GM23248 (cell line): ENCODE data around the gene GREB1. TPM values are rescaled to one million over a fixed set of nuclear protein-coding genes. Genes with fewer than 3 reads are reported as not detected.

Source experiments
- DNase-seq: peaks from one replicate; pipeline ENCODE4 v3.0.0-alpha.2; 2015
- H2AFZ ChIP-seq: fragments of 200-600 bp; sonication (generic); 2 replicates; pipeline ENCODE4 v1.6.1; 2016; ENCODE audit warnings: antibody characterized with exemption
- H3F3A ChIP-seq: fragments of 200-600 bp; sonication (generic); 2 replicates; pipeline ENCODE4 v1.6.1; 2016; ENCODE audit warnings: mild to moderate bottlenecking, antibody characterized with exemption, mixed run types; ENCODE audit not compliant: insufficient read depth
- H3K27ac ChIP-seq: fragments of 200-600 bp; sonication (generic); 2 replicates; pipeline ENCODE4 v1.5.1; 2016; ENCODE audit warnings: mild to moderate bottlenecking
- H3K27me3 ChIP-seq: fragments of 200-600 bp; sonication (generic); replicated peaks from 2 replicates; pipeline ENCODE4 v1.6.1; 2016; ENCODE audit warnings: mild to moderate bottlenecking; ENCODE audit not compliant: insufficient read depth
- H3K36me3 ChIP-seq: fragments of 200-600 bp; sonication (generic); 2 replicates; pipeline ENCODE4 v1.6.1; 2016; ENCODE audit warnings: low read depth, mild to moderate bottlenecking
- H3K4me1 ChIP-seq: fragments of 200-600 bp; sonication (generic); 2 replicates; pipeline ENCODE4 v1.6.1; 2016; ENCODE audit warnings: mild to moderate bottlenecking; ENCODE audit not compliant: insufficient read depth
- H3K4me2 ChIP-seq: fragments of 200-600 bp; sonication (generic); one replicate; pipeline ENCODE4 v1.6.1; 2016; ENCODE audit warnings: mild to moderate bottlenecking; ENCODE audit not compliant: unreplicated experiment
- H3K4me3 ChIP-seq: fragments of 200-600 bp; sonication (generic); 2 replicates; pipeline ENCODE4 v1.5.1; 2016; ENCODE audit warnings: mild to moderate bottlenecking
- H3K79me2 ChIP-seq: fragments of 200-600 bp; sonication (generic); 2 replicates; pipeline ENCODE4 v1.6.1; 2016; ENCODE audit warnings: mild to moderate bottlenecking; ENCODE audit not compliant: insufficient read depth
- H3K9ac ChIP-seq: fragments of 200-600 bp; sonication (generic); 2 replicates; pipeline ENCODE4 v1.6.1; 2016; ENCODE audit warnings: mild to moderate bottlenecking
- H3K9me2 ChIP-seq: fragments of 200-600 bp; sonication (generic); 2 replicates; pipeline ENCODE4 v1.6.1; 2016; ENCODE audit warnings: mixed run types, mild to moderate bottlenecking, moderate library complexity; ENCODE audit not compliant: insufficient read depth
- H3K9me3 ChIP-seq: fragments of 200-600 bp; sonication (generic); one replicate; pipeline ENCODE4 v1.6.1; 2017; ENCODE audit warnings: low read depth
- H4K20me1 ChIP-seq: fragments of 200-600 bp; sonication (generic); 2 replicates; pipeline ENCODE4 v1.6.0; 2016; ENCODE audit not compliant: insufficient read depth
- EZH2 ChIP-seq: fragments of 200-600 bp; sonication (generic); IDR thresholded peaks from 2 replicates; pipeline ENCODE4 v1.6.1; 2018; ENCODE audit warnings: antibody characterized with exemption, mild to moderate bottlenecking; ENCODE audit not compliant: insufficient read depth, poor library complexity, severe bottlenecking
- EZH2phosphoT487 ChIP-seq: fragments of 200-600 bp; sonication (generic); IDR thresholded peaks from 2 replicates; pipeline ENCODE4 v1.6.1; 2018; ENCODE audit warnings: antibody characterized with exemption, moderate library complexity, mild to moderate bottlenecking, low read depth; ENCODE audit not compliant: insufficient read depth
- WGBS, 2 experiments: methylation state at CpG; one replicate each; pipeline ENCODE4 v1.1.6; 2015 to 2017; ENCODE audit warnings: low lambda C conversion rate in 2 of 2, low coverage in 1 of 2; ENCODE audit errors: missing lambda C conversion rate in 2 of 2; 5-methylcytosine and 5-hydroxymethylcytosine counted together
- in situ Hi-C: fragments of 300-500 bp; cut with MboI; formaldehyde crosslinking; loops from 2 replicates; pipeline ENCODE4 v1.15.0; 2020
- polyA plus RNA-seq: library from polyadenylated mRNA; unstranded; fragments of >200 nt; fragmentation: Nextera tagmentation; extraction: Ambion mirVana; gene quantifications from 2 replicates; pipeline ENCODE4 v1.2.1, GENCODE V29; 2016
- total RNA-seq: library from RNA; depleted of rRNA; stranded (reverse); fragments of >200 nt; shearing (Covaris generic); gene quantifications from 2 replicates; pipeline ENCODE4 v1.2.3, GENCODE V29; 2014

GREB1 gene
- total and polyA plus RNA-seq, 2 experiments from 2014 or later = not detected

DNA sequence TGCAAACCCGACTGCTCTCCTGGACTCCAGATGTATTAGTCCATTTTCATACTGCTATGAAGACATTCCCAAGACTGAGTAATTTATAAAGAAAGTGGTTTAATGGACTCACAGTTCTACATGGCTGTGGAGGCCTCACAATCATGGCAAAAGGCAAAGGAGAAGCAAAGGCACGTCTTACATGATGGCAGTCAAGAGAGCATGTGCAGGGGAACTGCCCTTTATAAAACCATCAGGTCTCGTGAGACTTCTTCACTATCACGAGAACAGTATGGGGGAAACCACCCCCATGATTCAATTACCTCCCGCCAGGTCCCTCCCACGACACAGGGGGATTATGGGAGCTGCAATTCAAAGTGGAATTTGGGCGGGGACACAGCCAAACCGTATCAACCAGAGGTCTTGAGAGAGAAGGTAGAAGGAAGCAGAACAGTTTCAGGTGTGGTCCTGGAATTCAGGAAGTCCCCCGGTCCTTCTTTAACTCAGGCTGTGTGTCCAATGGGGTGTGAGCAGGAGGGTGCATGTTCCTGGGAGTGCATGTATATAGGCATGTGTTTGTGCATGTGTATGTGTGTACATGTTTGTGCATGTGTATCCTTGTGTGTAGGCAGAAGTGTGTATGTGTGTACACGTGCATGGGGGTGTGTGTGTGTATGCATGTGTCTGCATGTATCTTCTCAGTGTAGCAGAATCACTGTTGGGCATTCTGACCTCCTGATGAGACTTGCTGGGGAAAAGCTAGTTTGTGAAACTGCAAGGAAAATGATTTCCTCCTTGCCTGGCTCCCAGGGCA lies 46.2 kb downstream of the GREB1 start:
- Histone ChIP-seq H3F3A (no peaks in the 10 kb centered on the region), H3K9ac (no peak overlapping the region), H3K4me1 (peaks cover 7% of the 10 kb centered on the region; the same call in 1 of the 2 replicates), H3K27me3 (no peaks in the 10 kb centered on the region), H3K9me3 (no peaks in the 10 kb centered on the region), H3K79me2 (no peaks in the 10 kb centered on the region), H3K4me2 (no peak overlapping the region), H3K9me2 (no peaks in the 10 kb centered on the region), H3K4me3 (no peak overlapping the region), H4K20me1 (no peaks in the 10 kb centered on the region), H3K36me3 (no peaks in the 10 kb centered on the region), H2AFZ (no peak overlapping the region), H3K27ac (no peak overlapping the region)
- no peak for TF ChIP-seq EZH2
- TF ChIP-seq EZH2phosphoT487 = no peak
- 79 to 81% methylated on average over 10 of the region's 10 CpGs for WGBS, 2 experiments
- DNase-seq = no peak
- in situ Hi-C loops = loop anchor here (5.0 to 10.0 kb wide), 3 partner anchors 103 to 745 kb away; a partner anchor contains a TSS

DNA sequence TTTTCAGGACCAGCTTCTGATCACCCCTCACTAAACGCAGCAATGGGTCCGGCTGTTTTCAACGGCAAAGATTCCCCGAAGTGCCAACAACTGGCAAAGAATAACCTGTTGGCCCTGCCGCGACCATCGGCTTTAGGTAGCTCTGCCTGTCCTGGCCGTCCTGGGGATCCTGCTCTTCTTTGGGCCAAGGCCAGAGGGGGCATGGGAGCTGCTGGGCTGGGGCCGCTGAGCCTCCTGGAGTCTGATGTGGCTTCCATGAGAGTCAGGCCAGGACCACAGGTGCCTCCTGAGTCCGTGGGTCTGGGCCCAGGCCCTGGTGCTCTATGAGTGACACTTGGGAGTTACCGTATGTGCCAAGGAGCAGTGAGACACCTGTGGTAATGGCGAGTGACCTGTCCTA lies 46.9 kb downstream of the GREB1 start:
- Histone ChIP-seq H3K9me3 (no peaks in the 10 kb centered on the region), H3K9ac (no peak overlapping the region), H3F3A (no peaks in the 10 kb centered on the region), H3K4me3 (no peak overlapping the region), H3K27ac (no peak overlapping the region), H3K4me2 (no peak overlapping the region), H4K20me1 (no peaks in the 10 kb centered on the region), H3K27me3 (no peaks in the 10 kb centered on the region), H3K36me3 (no peaks in the 10 kb centered on the region), H3K4me1 (peaks cover 7% of the 10 kb centered on the region; the same call in 1 of the 2 replicates), H3K79me2 (no peaks in the 10 kb centered on the region), H2AFZ (no peak overlapping the region), H3K9me2 (no peaks in the 10 kb centered on the region)
- no peak for DNase-seq
- TF ChIP-seq EZH2phosphoT487 (no peak), EZH2 (no peak)
- WGBS, 2 experiments = 77 to 82% methylated on average over 12 of the region's 12 CpGs
- in situ Hi-C loops = loop anchor here (5.0 to 10.0 kb wide), 3 partner anchors 103 to 746 kb away; a partner anchor contains a TSS

DNA sequence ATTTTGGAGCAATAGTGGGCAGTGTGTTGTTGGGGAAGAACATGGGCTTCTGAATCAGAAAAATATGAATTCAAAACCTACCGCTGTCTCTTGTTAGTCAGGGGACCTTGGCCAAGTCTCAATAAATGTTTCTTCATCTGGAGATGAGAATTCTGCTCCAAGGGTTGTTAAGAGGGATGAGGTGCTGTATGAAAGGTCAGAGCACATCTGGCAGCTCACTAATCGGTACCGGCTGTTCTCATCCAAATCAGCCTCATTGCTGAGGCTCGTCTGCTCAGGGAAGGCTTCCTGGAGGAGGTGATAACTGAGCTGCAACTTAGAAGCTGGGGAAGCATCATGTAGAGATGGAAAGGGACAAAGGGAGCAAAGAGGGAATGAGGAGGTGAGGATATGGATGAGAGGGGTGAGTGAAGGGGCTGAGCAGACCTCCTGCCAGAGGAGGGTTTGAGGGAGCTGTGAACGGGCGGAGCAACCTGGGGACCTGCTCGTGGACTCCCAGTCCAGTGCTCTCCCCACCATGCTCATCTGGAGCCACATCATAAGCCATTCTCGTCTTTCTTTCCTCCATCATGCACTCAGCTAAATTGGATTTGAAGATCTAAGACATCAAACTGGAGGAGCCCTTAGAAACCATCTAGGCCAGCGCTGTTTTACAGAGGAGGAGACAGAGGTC lies 47.4 kb downstream of the GREB1 start:
- no peak overlapping the region for H2AFZ ChIP-seq
- no peaks in the 10 kb centered on the region for H3K36me3 ChIP-seq
- no peaks in the 10 kb centered on the region for H3K9me3 ChIP-seq
- H3K9me2 ChIP-seq = no peaks in the 10 kb centered on the region
- H3K4me3 ChIP-seq = no peak overlapping the region
- peaks cover 7% of the 10 kb centered on the region; the same call in 1 of the 2 replicates for H3K4me1 ChIP-seq
- H3K79me2 ChIP-seq = no peaks in the 10 kb centered on the region
- no peaks in the 10 kb centered on the region for H3F3A ChIP-seq
- H3K4me2 ChIP-seq = no peak overlapping the region
- peak; percentile 22 for DNase-seq
- TF ChIP-seq EZH2 (no peak), EZH2phosphoT487 (no peak)
- no peaks in the 10 kb centered on the region for H3K27me3 ChIP-seq
- H4K20me1 ChIP-seq = no peaks in the 10 kb centered on the region
- WGBS, 2 experiments = 54 to 60% methylated on average over 9 of the region's 9 CpGs
- no peak overlapping the region for H3K9ac ChIP-seq
- in situ Hi-C loops = loop anchor here (5.0 to 10.0 kb wide), 3 partner anchors 104 to 746 kb away; a partner anchor contains a TSS
- no peak overlapping the region for H3K27ac ChIP-seq

DNA sequence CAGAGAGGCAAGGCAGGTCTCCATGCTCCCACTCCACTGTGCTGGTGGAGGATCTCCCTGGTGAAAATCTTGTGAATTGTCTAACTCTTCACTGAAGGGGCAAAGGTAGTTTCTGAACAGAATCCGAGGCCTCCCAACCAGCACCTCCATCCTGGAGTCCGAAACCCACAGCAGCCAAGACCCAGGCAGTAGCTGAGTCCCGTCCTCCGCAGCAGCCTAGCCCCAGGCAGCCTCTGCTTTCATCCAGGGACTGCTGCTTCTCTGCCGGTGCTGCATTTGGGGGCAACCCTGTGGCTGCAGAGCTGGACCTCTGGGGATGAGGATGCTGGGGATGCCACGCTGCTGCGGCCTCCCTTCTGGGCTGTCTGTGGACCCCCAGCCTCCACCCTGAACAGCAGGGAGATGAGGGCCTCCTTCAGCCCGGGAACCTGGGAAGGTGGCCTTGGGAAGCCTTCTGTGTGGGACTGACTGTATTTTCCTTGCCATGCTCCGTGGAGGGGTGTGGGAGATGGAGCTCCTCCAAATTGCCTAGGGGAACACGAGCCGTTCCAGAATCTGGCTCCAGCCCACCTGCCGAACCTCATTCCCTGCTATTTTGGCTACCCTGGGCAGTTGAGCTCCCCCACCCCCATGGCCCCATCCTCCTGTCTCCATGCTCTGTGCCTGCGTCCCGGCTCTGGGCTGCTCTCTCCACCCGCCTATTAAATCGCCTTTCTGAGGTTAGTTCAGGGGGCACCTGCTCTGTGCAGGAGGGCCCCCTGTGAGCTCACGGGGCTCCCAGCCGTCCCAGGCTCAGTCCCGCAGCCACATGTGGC lies 48.2 kb downstream of the GREB1 start:
- H2AFZ ChIP-seq = no peak overlapping the region
- no peaks in the 10 kb centered on the region for H3F3A ChIP-seq
- no peak for DNase-seq
- TF ChIP-seq EZH2phosphoT487 = no peak
- TF ChIP-seq EZH2 = no peak
- 72 to 75% methylated on average over 19 of the region's 19 CpGs for WGBS, 2 experiments
- H3K4me1 ChIP-seq = peaks cover 7% of the 10 kb centered on the region; the same call in 1 of the 2 replicates
- H3K4me2 ChIP-seq = no peak overlapping the region
- H3K9me3 ChIP-seq = no peaks in the 10 kb centered on the region
- H3K9ac ChIP-seq = no peak overlapping the region
- H3K36me3 ChIP-seq = no peaks in the 10 kb centered on the region
- H4K20me1 ChIP-seq = no peaks in the 10 kb centered on the region
- no peak overlapping the region for H3K27ac ChIP-seq
- no peak overlapping the region for H3K4me3 ChIP-seq
- H3K79me2 ChIP-seq = no peaks in the 10 kb centered on the region
- H3K9me2 ChIP-seq = no peaks in the 10 kb centered on the region
- in situ Hi-C loops = loop anchor here (5.0 to 10.0 kb wide), 3 partner anchors 105 to 747 kb away; a partner anchor contains a TSS
- H3K27me3 ChIP-seq = no peaks in the 10 kb centered on the region
